Measurements from ENCODE around the gene AP2A2.
"Not testable (repeated sequence)": the region's sequence is repeated elsewhere in the genome, so short reads cannot be mapped to it uniquely, and the experiment has no call there.

Gene AP2A2

DNA sequence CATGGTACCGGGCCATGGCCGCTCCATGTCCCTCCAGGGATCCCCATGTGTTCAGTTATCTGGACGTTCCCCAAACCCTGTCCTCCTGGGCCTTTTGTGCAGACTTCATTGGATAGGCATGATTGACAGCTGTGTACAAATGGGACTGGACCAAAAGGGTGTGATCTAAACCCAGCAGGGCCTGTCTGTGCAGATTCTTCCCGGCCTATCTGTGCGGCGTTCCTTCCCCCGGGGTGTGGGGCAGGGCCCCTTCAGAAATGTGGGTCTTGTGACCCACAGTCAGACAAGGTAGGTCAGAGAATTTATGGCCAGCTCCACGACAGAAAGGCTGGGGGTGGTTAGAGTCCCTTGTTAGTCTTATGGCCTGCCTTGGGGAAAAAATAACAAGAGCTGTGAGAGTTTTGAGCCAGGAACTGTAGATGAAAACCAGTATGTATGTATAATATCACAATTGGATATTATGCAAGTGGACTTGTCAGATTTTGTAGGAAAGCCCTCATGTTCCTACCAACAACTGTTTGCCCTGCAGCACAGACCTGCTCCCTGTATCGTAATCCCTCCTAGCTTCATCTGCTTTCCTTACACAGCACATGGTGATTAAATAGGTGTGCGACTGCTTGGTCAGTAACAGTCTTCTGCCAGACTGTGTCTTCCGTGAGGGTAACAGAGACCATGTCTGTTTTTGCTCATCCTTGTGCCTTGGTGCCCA is 31.7 kb downstream of the AP2A2 start:
- DNase-seq = no peak

DNA sequence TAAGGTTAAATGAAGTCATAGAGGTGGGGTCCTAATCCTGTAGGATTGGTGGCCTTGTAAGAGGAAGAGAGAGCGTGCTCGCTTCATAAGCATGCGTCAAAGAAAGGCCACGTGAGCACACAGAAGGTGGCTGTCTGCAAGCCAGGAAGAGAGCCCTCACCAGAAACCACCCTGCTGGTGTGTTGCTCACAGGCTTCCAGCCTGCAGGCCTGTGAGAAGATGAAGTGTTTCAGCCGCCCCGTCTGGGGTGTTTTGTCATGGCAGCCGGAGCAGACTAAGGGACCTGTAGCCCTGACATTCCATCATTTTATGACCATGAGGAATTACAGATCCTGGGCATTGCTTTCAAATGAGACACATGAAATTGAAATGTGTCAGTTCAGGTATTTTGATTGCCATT is 32.4 kb downstream of the AP2A2 start:
- DNase-seq = no peak

DNA sequence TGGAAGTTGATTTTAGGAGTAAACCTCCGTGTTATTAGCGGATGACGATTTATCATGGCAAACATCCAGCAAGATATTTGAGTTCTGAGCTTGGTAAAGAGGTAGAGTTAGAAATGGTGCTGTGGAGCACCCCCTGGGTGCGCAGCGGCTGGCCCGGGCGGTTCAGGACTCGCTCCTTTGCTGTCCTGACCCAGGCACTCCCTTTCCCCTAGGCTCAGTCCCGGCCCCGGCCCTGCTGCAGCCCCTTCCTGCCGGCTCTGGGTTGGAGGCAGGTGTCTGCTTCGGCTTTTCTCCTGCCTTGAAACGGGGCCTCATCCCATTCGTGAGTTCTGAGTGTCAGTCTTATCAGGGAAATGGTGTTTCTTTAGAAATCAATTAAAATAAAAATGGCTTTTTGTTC is 33.4 kb downstream of the AP2A2 start:
- no peak for DNase-seq

DNA sequence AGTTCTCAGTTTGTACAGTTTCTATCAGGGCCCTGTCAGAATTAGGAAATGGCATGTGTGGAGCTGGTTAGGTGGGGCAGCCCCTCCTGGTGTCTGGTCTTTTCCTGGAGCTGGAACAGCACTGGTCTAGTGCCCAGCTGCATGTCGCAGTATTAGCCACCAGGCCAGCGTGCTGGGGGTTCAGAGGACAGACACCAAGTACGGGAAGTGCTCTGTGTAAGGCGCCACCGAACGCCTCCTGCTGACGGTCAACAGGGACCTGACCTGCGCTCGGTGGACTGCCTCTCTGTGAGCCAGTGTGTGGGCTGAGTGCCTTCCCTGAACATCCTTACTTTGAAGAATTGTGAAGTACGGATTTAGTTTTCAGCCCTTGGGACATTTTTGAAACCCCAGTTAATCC is 33.9 kb downstream of the AP2A2 start:
- DNase-seq = no peak

DNA sequence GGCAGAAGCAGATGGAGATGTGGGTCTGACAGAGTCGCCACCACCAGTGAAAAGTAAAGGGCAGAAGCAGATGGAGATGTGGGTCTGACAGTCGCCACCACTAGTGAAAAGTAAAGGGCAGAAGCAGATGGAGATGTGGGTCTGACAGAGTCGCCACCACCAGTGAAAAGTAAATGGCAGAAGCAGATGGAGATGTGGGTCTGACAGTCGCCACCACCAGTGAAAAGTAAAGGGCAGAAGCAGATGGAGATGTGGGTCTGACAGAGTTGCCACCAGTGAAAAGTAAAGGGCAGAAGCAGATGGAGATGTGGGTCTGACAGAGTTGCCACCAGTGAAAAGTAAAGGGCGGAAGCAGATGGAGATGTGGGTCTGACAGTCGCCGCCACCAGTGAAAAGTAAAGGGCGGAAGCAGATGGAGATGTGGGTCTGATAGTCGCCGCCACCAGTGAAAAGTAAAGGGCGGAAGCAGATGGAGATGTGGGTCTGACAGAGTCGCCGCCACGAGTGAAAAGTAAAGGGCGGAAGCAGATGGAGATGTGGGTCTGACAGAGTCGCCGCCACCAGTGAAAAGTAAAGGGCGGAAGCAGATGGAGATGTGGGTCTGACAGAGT is 35.7 kb downstream of the AP2A2 start:
- not testable (repeated sequence) for DNase-seq

DNA sequence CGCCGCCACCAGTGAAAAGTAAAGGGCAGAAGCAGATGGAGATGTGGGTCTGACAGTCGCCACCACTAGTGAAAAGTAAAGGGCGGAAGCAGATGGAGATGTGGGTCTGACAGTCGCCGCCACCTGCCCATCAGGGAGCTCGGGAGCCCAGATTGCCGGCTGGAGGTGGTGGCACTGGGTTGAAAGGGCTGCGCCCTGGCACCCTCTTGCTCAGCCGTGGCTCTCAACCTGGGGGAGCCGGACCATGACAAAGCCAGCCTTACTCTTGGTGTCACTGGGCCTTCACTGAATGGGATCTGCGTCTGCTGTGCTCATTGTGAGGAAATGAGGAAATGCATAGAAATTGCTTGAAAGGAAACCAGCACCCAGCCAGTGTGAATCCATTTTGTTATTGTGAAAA is 36.3 kb downstream of the AP2A2 start:
- DNase-seq = no peak

DNA sequence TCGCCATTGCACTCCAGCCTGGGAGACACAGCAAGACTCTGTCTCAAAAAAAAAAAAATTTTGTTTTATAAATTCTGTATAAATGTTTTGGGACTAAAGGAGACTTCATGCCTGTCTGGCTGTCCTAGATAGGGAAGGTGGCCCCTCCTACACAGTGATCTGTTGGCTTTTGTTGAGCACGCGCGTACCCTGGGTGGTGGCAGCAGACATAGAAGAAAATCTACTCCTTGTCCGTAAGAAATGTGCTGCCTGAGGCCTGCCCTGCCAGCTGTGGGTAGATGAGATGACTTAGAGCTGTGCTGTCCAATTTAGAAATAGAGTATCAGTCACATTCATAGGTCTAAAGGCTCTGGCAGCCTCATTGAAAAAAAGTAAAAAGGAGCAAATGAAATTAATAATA is 37.0 kb downstream of the AP2A2 start:
- no peak for DNase-seq

DNA sequence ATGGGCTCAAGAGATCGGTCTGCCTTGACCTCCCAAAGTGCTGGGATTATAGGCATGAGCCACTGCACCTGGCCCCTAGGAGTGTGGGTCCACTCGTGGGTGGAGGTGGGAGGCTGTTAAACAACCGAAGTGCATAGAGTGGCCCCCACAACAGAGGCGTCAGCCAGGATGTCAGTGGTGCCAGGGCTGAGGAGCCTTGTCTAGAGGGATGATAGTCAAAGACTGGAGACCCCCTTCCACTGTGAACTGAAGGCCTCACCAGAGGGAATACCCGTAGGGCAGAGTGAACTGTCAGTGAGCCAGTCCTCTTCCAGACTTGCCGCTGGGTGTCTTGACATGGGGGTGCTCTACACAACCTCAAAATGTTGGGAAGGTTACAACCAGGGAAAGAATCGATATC is 38.2 kb downstream of the AP2A2 start:
- DNase-seq = no peak

DNA sequence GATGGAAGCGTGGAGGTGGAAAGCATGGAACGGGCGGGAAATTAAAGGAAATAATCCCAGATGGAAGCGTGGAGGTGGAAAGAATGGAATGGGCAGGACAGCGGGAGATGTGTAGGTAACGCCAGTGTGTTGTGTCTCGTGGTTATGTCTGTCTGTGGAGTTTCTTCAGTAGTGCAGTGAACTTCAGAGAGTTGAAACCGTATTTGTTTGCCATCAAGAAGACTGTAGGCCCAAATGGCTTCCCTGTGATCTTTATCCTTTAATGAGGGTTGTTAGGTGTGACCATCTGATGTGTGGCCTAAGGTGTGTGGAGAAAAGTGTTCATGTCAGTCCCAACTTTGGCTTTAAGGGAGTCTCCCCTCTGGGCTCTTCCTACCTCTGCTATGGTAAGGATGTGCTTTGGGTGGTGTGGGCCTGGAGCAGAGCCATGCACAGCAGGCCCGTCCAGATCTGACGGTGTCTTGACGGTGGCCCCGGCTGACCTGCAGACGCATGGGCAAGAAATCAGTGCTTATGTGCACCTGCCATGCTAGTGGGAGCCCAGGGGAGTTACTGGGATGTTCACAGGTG is 39.6 kb downstream of the AP2A2 start:
- DNase-seq = no peak

DNA sequence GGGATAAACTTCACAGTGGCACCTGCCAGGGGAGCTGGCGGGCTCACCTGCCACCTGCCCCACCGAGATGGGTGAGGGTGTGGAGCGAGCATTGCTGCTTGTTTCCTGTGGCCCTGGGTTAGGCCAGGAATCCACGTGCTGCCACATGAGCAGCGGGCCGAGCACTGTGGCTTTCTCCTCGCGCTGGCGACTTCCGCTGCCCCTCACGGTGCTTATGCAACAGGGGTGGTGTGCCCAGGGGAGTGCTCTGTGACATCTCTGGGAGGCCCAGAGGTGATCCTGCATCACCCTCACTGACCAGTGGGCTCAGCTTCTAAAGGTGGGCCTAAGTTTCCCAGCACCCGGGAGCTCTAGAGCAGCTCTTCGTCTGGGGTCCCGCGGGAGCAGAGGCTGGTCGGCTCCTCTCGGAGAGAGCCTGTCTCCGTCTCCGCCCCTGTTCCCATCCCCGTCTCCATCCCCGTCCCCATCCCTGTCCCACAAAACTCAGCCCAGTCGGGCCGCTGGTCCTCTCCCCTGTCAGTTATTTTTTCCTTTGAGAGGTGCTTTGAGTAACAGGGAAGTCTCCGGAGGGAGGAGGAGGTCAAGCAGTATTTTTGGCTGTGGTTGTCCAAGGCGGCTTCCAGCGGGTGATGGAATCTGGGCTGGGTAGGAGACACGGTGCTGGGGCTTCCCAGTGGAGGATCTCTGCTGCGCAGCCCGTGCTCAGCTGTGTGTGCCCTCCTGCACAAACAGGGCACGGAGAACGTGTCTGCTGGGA is 42.5 kb downstream of the AP2A2 start:
- DNase-seq = no peak

DNA sequence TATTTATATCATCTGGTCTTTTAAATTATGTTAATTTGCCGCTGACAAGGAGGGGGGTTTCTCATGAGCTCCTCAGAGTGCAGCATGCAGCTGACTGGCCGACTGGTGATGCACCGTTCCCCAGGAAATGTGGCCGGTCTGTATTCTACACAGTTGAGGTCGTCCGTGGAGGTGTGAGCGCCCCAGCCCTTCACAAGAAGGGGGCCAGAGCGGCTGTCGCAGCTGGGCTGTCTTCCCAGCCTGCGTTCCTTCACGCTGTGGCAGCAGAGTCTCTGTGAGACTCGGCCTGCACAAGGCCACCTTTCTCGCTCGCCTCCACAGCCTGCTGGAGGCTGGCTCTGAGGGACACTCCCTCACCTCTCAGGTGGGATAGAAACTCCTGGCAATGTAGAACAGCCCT is 43.2 kb downstream of the AP2A2 start:
- no peak for DNase-seq

DNA sequence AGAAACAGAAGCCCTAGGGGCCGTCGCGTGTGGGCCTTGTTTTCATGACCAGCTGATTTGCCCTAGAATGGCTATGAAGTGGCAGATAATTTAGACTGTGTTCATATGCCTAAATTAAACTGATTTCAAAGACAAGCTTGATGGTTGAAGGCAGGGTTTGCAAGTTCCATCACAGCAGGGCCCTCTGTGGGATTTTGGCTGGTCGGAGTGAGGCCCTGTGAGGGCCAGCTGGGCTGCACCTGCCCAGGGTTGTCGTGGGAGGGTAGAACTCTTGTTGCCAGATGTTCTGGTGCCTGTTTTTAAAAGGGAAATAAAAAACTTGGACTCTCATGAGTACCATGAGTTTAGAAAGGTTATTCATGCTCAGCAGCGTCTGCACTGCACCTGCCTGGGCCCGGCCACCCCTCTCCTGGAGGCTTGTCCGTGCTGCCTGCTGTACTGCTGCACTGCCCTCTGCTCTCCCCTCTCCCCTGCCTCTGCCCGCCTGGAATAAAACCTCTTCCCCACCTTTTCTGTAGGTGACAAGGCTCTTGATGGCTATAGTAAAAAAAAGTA is 44.1 kb downstream of the AP2A2 start:
- DNase-seq = no peak

DNA sequence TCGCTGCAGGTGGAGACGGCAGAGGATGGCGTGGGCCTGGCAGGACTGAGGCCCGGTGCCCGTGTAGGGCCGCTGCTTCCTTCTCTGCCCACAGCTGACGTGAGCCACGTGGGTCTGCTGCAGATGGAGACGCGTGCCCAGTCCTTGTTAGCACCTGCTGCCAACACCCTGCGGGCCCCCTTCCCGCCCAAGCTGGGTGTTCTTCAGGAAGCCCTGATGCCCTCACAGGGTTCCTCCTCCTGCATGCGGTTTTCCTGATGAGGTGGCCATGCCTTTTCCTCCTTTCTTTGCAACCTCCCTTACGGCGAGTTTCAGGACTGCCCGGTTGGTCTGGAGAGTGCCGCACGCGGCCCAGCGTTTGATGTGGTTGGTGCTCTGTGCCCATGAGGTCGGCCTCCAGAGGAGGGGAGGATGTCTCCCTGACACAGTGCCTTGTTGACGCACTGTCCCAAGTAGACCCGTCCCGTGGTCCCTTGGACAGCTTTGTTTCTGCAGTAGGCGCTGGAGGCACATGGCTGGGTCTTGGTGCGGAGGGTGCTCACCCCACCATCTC is 44.7 kb downstream of the AP2A2 start:
- DNase-seq = no peak

DNA sequence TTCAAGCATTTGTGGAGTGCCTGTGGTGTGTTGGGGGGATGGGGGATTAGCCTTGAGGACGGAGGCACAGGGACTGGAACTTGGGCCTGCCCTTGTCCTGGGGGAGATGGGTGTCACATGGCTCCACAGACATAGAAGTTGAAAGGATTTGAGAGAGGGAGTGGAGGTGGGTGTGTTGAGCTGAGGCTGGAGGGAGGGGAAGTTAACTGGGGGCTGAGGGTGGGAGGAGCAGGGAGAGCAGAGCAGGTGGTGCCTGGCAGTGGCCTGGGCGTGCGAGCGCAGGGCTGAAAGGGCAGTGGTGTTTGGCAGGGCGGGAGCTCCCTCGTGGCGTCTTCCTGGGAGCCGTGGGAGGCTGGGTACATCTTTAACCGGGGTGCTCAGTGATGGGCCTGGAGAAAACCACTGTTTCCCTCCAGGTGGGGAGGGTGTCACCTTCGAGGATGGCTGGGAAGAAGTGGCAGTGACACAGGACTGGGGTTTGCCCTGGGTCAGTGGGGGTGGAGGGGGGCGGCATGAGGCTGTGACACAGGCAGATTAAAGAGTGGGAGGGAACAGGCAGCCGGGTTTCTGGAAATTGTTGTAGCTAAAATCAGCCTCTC is 45.5 kb downstream of the AP2A2 start:
- no peak for DNase-seq

DNA sequence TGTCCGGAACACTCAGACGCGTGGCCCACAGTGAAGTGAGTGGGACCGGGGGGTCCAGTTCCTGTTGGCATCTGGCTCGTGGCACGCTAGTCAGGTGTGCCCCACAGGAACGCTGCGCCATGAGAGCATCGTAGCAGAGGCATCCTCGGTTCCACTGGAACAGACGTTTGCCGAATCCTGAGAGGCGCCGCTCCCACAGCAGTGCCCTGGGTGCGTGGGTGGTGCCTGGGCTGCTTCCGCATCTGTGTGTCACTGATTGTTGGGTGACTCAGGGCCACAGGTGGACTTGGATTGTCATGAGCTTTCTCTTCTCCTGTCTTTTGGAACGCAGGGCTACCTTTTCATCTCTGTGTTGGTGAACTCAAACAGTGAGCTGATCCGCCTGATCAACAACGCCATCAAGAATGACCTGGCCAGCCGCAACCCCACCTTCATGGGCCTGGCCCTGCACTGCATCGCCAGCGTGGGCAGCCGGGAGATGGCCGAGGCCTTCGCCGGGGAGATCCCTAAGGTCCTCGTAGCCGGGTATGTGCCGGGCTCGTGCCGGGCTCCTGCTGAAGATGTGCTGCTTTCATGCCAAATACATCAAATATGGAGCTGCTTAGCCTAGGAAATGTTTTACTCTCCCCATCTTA is 46.2 kb downstream of the AP2A2 start:
- no peak for DNase-seq

DNA sequence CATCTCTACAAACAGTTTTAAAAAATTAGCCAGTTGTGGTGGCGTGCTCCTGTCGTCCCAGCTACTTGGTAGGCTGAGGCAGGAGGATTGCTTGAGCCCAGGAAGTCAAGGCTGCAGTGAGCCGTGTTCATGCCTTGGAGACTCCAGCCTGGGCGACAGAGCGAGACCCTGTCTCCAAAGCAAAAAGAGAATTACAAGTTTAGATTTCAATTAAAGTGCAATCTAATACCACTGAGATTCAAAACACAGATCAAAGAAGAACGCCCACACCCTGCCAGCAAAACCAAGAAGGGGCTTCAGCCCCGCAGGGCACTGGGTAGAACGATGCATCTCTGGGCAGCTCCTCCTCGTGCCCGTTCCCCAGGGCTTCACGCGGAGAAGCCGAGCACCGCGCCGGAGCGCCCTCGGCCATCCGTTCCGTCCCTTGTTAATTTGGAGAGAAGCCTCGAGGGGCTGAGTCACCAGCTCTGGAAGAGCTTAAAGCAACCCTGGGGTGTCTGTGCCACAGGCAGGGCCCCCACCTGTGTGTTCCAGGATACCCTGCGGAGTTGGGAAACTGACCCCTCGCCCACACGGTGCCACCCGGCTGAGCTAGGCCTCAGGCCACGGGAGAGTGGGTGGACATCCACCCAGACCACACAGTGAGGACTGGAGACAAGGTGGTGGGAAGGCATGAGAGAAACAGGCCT is 47.0 kb downstream of the AP2A2 start:
- no peak for DNase-seq

DNA sequence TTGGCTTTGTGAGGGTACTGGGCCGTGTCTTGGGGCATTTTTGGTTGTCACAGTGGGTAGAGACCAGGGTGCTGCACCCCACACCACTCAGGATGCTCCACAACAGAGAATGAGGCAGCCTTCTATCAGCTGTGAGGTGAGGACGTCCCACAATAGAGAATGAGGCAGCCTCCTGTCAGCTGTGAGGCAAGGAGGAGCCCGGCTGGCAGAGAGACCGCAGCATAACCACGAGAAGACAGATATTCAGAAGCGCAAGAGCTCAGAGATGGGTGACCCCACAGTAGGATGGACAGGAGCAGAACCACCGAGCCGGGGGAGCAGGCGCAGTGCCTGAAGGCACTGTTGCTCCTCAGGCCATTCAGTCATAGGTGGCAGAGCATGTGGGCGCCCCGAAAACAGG is 47.6 kb downstream of the AP2A2 start:
- DNase-seq = no peak

DNA sequence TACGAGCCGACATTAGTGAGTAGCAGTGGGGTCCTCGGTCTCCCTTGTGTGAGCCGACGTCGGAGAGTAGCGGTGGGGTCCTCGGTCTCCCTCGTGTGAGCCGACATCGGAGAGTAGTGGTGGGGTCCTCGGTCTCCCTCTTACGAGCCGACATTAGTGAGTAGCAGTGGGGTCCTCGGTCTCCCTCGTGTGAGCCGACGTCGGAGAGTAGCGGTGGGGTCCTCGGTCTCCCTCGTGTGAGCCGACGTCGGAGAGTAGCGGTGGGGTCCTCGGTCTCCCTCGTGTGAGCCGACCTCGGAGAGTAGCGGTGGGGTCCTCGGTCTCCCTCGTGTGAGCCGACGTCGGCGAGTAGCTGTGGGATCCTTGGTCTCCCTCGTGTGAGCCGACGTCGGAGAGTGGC is 49.7 kb downstream of the AP2A2 start:
- DNase-seq = not testable (repeated sequence)

DNA sequence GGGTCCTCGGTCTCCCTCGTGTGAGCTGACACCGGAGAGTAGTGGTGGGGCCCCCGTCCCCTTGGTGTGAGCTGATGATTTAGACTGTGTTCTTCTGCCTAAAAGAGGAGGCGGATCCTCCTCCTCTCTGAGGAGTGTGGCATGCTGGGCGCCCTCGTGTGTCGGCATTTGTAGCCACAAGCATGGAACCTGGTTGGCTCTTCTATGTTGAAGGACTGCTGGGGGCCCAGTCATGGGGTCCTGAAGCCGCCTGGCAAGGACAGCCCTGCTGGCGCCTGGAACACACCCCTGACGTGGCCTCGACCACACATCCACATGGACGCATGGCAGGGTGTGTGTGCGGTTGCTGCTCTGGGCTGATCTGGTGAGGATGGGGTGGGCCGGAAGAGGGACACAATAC is 50.2 kb downstream of the AP2A2 start:
- DNase-seq = no peak

DNA sequence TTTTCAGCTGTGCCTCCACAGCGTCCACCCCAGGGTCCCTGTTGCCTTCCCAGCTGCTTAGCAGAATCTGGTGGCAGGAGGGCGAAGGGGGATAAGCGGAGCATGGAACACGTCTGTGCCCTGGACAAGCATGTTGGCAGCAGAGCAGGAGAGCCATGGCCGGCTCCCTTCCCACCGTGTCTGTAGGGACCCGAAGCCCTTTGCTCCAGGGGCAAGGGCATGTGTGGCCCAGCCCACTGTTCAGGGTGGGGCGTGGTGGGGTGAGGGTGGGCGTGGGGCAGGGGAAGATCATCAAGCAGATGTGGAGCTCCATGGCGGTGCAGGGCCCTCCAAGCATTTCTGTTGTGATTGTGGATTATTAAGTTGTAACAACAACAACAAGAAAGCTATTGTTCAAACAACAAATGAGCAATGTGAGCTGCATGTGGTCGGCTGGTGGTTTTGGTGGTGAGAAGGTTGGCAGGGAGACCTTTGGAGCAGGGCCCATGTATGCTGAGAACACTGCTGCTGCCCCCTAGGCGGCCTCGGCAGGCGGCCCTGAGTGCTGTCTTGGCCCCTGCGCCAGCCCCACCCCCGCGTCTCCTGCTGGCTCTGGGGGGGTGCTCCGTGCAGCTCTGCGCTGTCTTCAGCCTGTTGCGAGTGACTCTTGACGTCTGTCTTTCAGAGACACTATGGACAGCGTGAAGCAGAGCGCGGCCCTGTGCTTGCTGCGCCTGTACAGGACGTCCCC is 50.9 kb downstream of the AP2A2 start:
- DNase-seq = no peak
